SH-SY5Y (cell line): Measurements from ENCODE around the gene RBKS.

Experiments
- GATA2 ChIP-seq: IDR thresholded peaks from 2 replicates; pipeline ENCODE4 v1.6.1; 2011; ENCODE audit warnings: mild to moderate bottlenecking, low read depth, low read length
- GATA3 ChIP-seq: IDR thresholded peaks from 2 replicates; pipeline ENCODE4 v1.6.1; 2011; ENCODE audit warnings: low read depth, mild to moderate bottlenecking, low read length, moderate library complexity

DNA sequence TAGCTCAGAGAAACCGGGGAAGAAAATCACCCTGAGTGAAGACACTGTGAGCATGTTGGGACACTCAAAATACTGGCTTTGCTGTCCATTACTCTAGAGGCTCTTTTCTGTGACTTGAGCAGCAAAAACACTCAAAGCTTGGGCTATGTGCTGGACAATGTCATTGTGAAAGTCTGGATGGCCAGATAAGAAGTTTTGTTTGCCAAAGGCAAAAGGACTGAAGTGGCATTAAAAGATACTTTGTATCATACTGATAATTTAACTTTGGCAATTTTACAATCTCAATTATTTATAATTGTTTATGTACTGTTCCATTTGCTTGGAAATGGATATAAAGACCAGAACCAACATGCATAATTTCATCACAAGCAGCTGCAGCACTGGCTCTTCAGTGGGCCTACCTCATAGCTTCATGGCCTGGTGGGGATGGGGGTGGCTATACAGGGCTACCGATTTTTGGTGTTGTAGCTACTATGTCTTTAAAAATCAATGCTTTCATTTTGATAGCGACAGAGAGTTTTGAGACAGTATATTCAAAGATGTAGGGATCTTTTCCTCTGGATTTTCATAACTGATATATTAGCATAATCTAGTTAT, 51.1 kb downstream of the RBKS start:
- TF ChIP-seq GATA2 (peak; percentile 93), GATA3 (peak; percentile 96)
